Stomach (tissue), 9 donors: ENCODE results near the gene KRTAP13-2. TPM values are rescaled to one million over a fixed set of nuclear protein-coding genes. Genes with fewer than 3 reads are reported as not detected.

ENCODE experiments used
- DNase-seq, 2 donors: peaks; one replicate each; pipeline versions ENCODE4 v3.0.0 to v3.0.0-alpha.2; 2013 to 2019
- H3K27ac ChIP-seq, 5 donors: fragments of 200-600 bp in 4 of 5; sonication (generic) in 4 of 5; one replicate each; pipeline ENCODE4 v1.5.1; 2013 to 2019; ENCODE audit warnings: mild to moderate bottlenecking in 1 of 5, moderate library complexity in 1 of 5
- H3K27me3 ChIP-seq, 3 donors: fragments of 200-600 bp; sonication (generic); one replicate each; pipeline ENCODE4 v1.5.1; 2017 to 2019; ENCODE audit warnings: mixed run types in 1 of 3
- H3K36me3 ChIP-seq, 4 donors: fragments of 200-600 bp; sonication (generic); 1 replicate in 3 of 4; 2 replicates in 1 of 4; pipeline ENCODE4 v1.5.1; 2016 to 2019
- H3K4me1 ChIP-seq, 4 donors: fragments of 200-600 bp; sonication (generic); one replicate each; pipeline ENCODE4 v1.5.1; 2016 to 2019
- H3K4me3 ChIP-seq, 4 donors: fragments of 200-600 bp; sonication (generic) in 3 of 4; one replicate each; pipeline ENCODE4 v1.5.1; 2016 to 2019; ENCODE audit warnings: mild to moderate bottlenecking in 1 of 4
- H3K9me3 ChIP-seq, 4 donors: fragments of 200-600 bp; sonication (generic); one replicate each; pipeline ENCODE4 v1.5.1; 2016 to 2019
- CTCF ChIP-seq, 7 experiments: fragments of 450-650 bp in 4 of 7; fragments of 200-600 bp in 3 of 7; sonication (generic) in 3 of 7; IDR thresholded peaks; one replicate each; pipeline ENCODE4 v1.5.1; 2016 to 2019; ENCODE audit warnings: antibody characterized with exemption in 7 of 7, control low read depth in 2 of 7, mild to moderate bottlenecking in 1 of 7
- EP300 ChIP-seq: sonication (generic); formaldehyde crosslinking; IDR thresholded peaks from one replicate; pipeline ENCODE4 v1.6.1; 2017; ENCODE audit warnings: antibody characterized with exemption
- POLR2A ChIP-seq, 4 donors: fragments of 450-650 bp; IDR thresholded peaks; one replicate each; pipeline ENCODE4 v1.6.1; 2016; ENCODE audit warnings: antibody characterized with exemption in 4 of 4, control low read depth in 2 of 4, mild to moderate bottlenecking in 1 of 4, moderate library complexity in 1 of 4
- POLR2AphosphoS5 ChIP-seq, 3 donors: sonication (generic); formaldehyde crosslinking; IDR thresholded peaks; one replicate each; pipeline ENCODE4 v1.6.1; 2016; ENCODE audit warnings: antibody characterized with exemption in 3 of 3
- WGBS, 5 donors: extraction: QIAGEN DNeasy Blood & Tissue Kit in 3 of 5; methylation state at CpG; one replicate each; pipeline versions ENCODE4 v1.1.5 to v1.1.7; 2013 to 2018; 5-methylcytosine and 5-hydroxymethylcytosine counted together
- intact Hi-C: fragments of 100-400 bp; cut with DNase I; formaldehyde crosslinking; loops from one replicate; pipeline ENCODE4 v1.15.1; 2023; ENCODE audit warnings: low total_unique reads
- polyA plus RNA-seq, 3 donors: library from polyadenylated mRNA; stranded (reverse); fragments of 200-250 nt; gene quantifications; one replicate each; pipeline ENCODE4 v1.2.3, GENCODE V29; 2013
- small RNA-seq, 4 donors: library from RNA; depleted of rRNA; stranded (forward); fragments of <200 nt; gene quantifications; one replicate each; pipeline ENCODE3, GENCODE V24; 2016
- total RNA-seq, 5 donors: library from RNA; depleted of rRNA; stranded (reverse); fragments of >200 nt; gene quantifications; one replicate each; pipeline versions ENCODE4 v1.1.0 to v1.2.3, GENCODE V29; 2014 to 2016
- donor health status: healthy with polysubstance abuse.
- donor health status: Bipolar disorder and iron deficiency.
- donor health status: healthy.

Gene KRTAP13-2
- total and polyA plus RNA-seq, 8 donors: not detected

- H3K4me1 ChIP-seq: no peaks in the 10 kb centered on the region
- no peaks in the 10 kb centered on the region for H3K27me3 ChIP-seq
- intact Hi-C loops: no loop called here
- peaks cover 0 to 19% (median 4%) of the 10 kb centered on the region in 4 donors for H3K9me3 ChIP-seq
- H3K36me3 ChIP-seq: no peaks in the 10 kb centered on the region
- WGBS, 5 donors: 77 to 86% (median 82%) methylated on average over 4 of the region's 4 CpGs
- no peak overlapping the region for H3K27ac ChIP-seq
- no peak for TF ChIP-seq POLR2A (IDR thresholded peaks at IDR 0.05)
- TF ChIP-seq POLR2AphosphoS5 (IDR thresholded peaks at IDR 0.05): no peak
- no peak for TF ChIP-seq EP300
- TF ChIP-seq CTCF (IDR thresholded peaks at IDR 0.05): no peak
- H3K4me3 ChIP-seq: no peak overlapping the region
- DNase-seq: no peak
These were observed 42.7 kb downstream of the KRTAP13-2 start for GRCh38 chr21:30329203-30329875.

GRCh38 chr21:30326390-30326789 is 45.7 kb downstream of the KRTAP13-2 start:
- Histone ChIP-seq H3K27me3 (no peaks in the 10 kb centered on the region), H3K27ac (no peak overlapping the region), H3K4me1 (no peaks in the 10 kb centered on the region), H3K9me3 (peaks cover 0 to 19% (median 4%) of the 10 kb centered on the region in 4 donors), H3K36me3 (no peaks in the 10 kb centered on the region), H3K4me3 (no peak overlapping the region)
- TF ChIP-seq POLR2AphosphoS5 (IDR thresholded peaks at IDR 0.05) (no peak), POLR2A (IDR thresholded peaks at IDR 0.05) (no peak), EP300 (no peak), CTCF (IDR thresholded peaks at IDR 0.05) (no peak)
- no peak for DNase-seq
- intact Hi-C loops: no loop called here

Small RNAs within 50 kb of the gene (small RNA-seq; reads per million reads assigned to genes)
- 0 reads per million in 4 donors for gene KRTAP23-1
- gene MIR4327: 0 reads per million in 4 donors

Other genes starting within 250 kb of the KRTAP13-2 start
- gene CLDN17, start 205.5 kb downstream of the KRTAP13-2 start, total RNA-seq: not detected
- under 1 TPM in 1 of 3 donors, not detected in 2; 0.40 TPM for gene CLDN17, start 205.5 kb downstream of the KRTAP13-2 start, polyA plus RNA-seq
- gene CLDN8, start 156.2 kb downstream of the KRTAP13-2 start, total RNA-seq: 1 to 10 TPM in 1 of 5 donors, under 1 TPM in 1, not detected in 3; 0.89 to 4.1 TPM
- gene CLDN8, start 156.2 kb downstream of the KRTAP13-2 start, polyA plus RNA-seq: 1 to 10 TPM in 1 of 3 donors, not detected in 2; 2.1 TPM
- not detected for gene KRTAP24-1, start 89.3 kb downstream of the KRTAP13-2 start, total RNA-seq
- gene KRTAP24-1, start 89.3 kb downstream of the KRTAP13-2 start, polyA plus RNA-seq: not detected
- gene KRTAP25-1, start 82.8 kb downstream of the KRTAP13-2 start, total RNA-seq: not detected
- gene KRTAP25-1, start 82.8 kb downstream of the KRTAP13-2 start, polyA plus RNA-seq: not detected
- gene KRTAP26-1, start 52.0 kb downstream of the KRTAP13-2 start, total RNA-seq: not detected
- gene KRTAP26-1, start 52.0 kb downstream of the KRTAP13-2 start, polyA plus RNA-seq: not detected
- gene KRTAP27-1, start 34.6 kb downstream of the KRTAP13-2 start, total RNA-seq: not detected
- not detected for gene KRTAP27-1, start 34.6 kb downstream of the KRTAP13-2 start, polyA plus RNA-seq
- not detected for gene KRTAP23-1, start 23.7 kb downstream of the KRTAP13-2 start, total RNA-seq
- gene KRTAP23-1, start 23.7 kb downstream of the KRTAP13-2 start, polyA plus RNA-seq: not detected
- not detected for gene KRTAP13-1, start 23.8 kb upstream of the KRTAP13-2 start, total RNA-seq
- gene KRTAP13-1, start 23.8 kb upstream of the KRTAP13-2 start, polyA plus RNA-seq: not detected
- not detected for gene KRTAP13-3, start 53.7 kb upstream of the KRTAP13-2 start, total RNA-seq
- not detected for gene KRTAP13-3, start 53.7 kb upstream of the KRTAP13-2 start, polyA plus RNA-seq
- gene KRTAP13-4, start 57.9 kb upstream of the KRTAP13-2 start, total RNA-seq: not detected
- gene KRTAP13-4, start 57.9 kb upstream of the KRTAP13-2 start, polyA plus RNA-seq: not detected
- gene KRTAP15-1, start 68.0 kb upstream of the KRTAP13-2 start, total RNA-seq: not detected
- gene KRTAP15-1, start 68.0 kb upstream of the KRTAP13-2 start, polyA plus RNA-seq: not detected
- not detected for gene KRTAP19-1, start 108.1 kb upstream of the KRTAP13-2 start, total RNA-seq
- not detected for gene KRTAP19-1, start 108.1 kb upstream of the KRTAP13-2 start, polyA plus RNA-seq
- not detected for gene KRTAP19-2, start 115.2 kb upstream of the KRTAP13-2 start, total RNA-seq
- gene KRTAP19-2, start 115.2 kb upstream of the KRTAP13-2 start, polyA plus RNA-seq: not detected
- not detected for gene KRTAP19-3, start 119.7 kb upstream of the KRTAP13-2 start, total RNA-seq
- not detected for gene KRTAP19-3, start 119.7 kb upstream of the KRTAP13-2 start, polyA plus RNA-seq
- gene KRTAP19-4, start 124.9 kb upstream of the KRTAP13-2 start, total RNA-seq: not detected
- gene KRTAP19-4, start 124.9 kb upstream of the KRTAP13-2 start, polyA plus RNA-seq: not detected
- not detected for gene KRTAP19-5, start 129.9 kb upstream of the KRTAP13-2 start, total RNA-seq
- not detected for gene KRTAP19-5, start 129.9 kb upstream of the KRTAP13-2 start, polyA plus RNA-seq
- gene KRTAP19-6, start 169.6 kb upstream of the KRTAP13-2 start, total RNA-seq: not detected
- not detected for gene KRTAP19-6, start 169.6 kb upstream of the KRTAP13-2 start, polyA plus RNA-seq
- gene KRTAP19-7, start 189.0 kb upstream of the KRTAP13-2 start, total RNA-seq: not detected
- gene KRTAP19-7, start 189.0 kb upstream of the KRTAP13-2 start, polyA plus RNA-seq: not detected
- gene KRTAP22-2, start 218.1 kb upstream of the KRTAP13-2 start, total RNA-seq: not detected
- gene KRTAP22-2, start 218.1 kb upstream of the KRTAP13-2 start, polyA plus RNA-seq: not detected
- not detected for gene KRTAP6-3, start 220.2 kb upstream of the KRTAP13-2 start, total RNA-seq
- gene KRTAP6-3, start 220.2 kb upstream of the KRTAP13-2 start, polyA plus RNA-seq: not detected
- not detected for gene KRTAP6-2, start 226.6 kb upstream of the KRTAP13-2 start, total RNA-seq
- gene KRTAP6-2, start 226.6 kb upstream of the KRTAP13-2 start, polyA plus RNA-seq: not detected
- gene KRTAP22-1, start 228.8 kb upstream of the KRTAP13-2 start, total RNA-seq: not detected
- gene KRTAP22-1, start 228.8 kb upstream of the KRTAP13-2 start, polyA plus RNA-seq: not detected
- not detected for gene KRTAP6-1, start 241.7 kb upstream of the KRTAP13-2 start, total RNA-seq
- not detected for gene KRTAP6-1, start 241.7 kb upstream of the KRTAP13-2 start, polyA plus RNA-seq
- gene KRTAP20-1, start 244.2 kb upstream of the KRTAP13-2 start, total RNA-seq: not detected
- not detected for gene KRTAP20-1, start 244.2 kb upstream of the KRTAP13-2 start, polyA plus RNA-seq
- not detected for gene KRTAP20-4, start 248.4 kb upstream of the KRTAP13-2 start, total RNA-seq
- gene KRTAP20-4, start 248.4 kb upstream of the KRTAP13-2 start, polyA plus RNA-seq: not detected